ENCODE data around the gene PRR3.

Gene PRR3

DNA sequence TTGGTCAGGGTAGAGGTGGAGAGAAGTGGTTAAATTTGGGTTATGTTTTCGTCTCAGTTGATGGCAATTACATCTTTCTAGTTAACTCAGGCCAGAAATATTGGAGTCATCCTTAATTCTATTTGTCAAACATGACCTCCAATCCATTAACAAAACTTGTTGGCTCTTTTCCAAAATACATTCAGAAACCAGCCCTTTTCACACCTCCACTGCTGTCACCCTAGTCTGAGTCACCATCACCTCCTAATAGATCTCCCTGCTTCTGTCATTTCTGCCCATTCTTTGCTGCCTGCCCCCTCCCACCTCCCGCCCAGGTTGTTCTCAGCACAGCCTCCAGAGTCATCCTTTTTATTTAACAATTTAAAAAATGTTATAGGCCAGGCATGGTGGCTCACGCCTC lies 11.2 kb downstream of the PRR3 start:
- no peak overlapping the region for H3K4me3 ChIP-seq (ENCODE audit: low read depth, low read length)
- TF ChIP-seq, protein P1, sequence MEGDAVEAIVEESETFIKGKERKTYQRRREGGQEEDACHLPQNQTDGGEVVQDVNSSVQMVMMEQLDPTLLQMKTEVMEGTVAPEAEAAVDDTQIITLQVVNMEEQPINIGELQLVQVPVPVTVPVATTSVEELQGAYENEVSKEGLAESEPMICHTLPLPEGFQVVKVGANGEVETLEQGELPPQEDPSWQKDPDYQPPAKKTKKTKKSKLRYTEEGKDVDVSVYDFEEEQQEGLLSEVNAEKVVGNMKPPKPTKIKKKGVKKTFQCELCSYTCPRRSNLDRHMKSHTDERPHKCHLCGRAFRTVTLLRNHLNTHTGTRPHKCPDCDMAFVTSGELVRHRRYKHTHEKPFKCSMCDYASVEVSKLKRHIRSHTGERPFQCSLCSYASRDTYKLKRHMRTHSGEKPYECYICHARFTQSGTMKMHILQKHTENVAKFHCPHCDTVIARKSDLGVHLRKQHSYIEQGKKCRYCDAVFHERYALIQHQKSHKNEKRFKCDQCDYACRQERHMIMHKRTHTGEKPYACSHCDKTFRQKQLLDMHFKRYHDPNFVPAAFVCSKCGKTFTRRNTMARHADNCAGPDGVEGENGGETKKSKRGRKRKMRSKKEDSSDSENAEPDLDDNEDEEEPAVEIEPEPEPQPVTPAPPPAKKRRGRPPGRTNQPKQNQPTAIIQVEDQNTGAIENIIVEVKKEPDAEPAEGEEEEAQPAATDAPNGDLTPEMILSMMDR (IDR thresholded peaks at IDR 0.05; ENCODE audit: borderline replicate concordance, insufficient read depth, low read depth, low read length), result no peak

GRCh38 chr6:30570263-30570662 lies 13.2 kb downstream of the PRR3 start:
- TF ChIP-seq, protein P1 (IDR thresholded peaks at IDR 0.05; ENCODE audit: borderline replicate concordance, insufficient read depth, low read depth, low read length), result no peak
- H3K4me3 ChIP-seq (ENCODE audit: low read depth, low read length), result no peak overlapping the region

GRCh38 chr6:30570740-30571074 lies 13.6 kb downstream of the PRR3 start:
- TF ChIP-seq, protein P1 (IDR thresholded peaks at IDR 0.05; ENCODE audit: borderline replicate concordance, insufficient read depth, low read depth, low read length), result no peak
- H3K4me3 ChIP-seq (ENCODE audit: low read depth, low read length), result peak overlapping the region; percentile 29

DNA sequence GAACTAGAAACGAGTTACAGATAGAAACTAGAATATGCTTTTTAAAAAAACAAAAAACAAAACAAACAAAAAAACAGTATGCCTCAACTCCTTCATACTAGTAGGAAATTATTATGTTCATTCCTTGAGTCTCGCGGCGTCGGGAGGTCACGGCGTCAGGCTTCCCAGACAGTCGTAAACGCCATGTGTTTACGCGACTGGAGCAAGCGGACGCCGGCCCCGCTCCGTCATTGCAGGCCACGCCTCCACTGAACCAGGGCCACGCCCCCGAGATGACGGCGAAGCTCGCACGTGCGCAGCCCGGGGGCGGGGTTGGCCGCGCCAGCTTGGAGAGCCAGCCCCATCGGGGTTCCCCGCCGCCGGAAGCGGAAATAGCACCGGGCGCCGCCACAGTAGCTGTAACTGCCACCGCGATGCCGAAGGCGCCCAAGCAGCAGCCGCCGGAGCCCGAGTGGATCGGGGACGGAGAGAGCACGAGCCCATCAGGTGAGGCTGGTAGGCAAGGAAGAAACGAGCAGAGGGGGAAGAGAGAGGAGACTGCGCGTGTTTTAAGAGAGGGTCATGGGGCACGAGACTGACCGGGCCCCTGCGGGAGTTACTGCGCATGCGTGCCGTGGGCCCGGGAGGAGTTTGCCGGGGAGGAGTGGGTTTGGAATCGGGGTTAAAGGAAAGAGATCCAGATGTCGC lies 14.1 kb downstream of the PRR3 start, which contains the start of gene ABCF1:
ABCF1 (plus strand) TSS at position 368 of the 687 bp plus-strand sequence; CDS start at position 414, 46 bp downstream.
- TF ChIP-seq, protein P1 (IDR thresholded peaks at IDR 0.05; ENCODE audit: borderline replicate concordance, insufficient read depth, low read depth, low read length), result no peak
- H3K4me3 ChIP-seq (ENCODE audit: low read depth, low read length), result peak within 1 kb of the TSS; percentile 73

- TF ChIP-seq, protein P1 (IDR thresholded peaks at IDR 0.05; ENCODE audit: borderline replicate concordance, insufficient read depth, low read depth, low read length), result no peak
- peak overlapping the region; percentile 73 for H3K4me3 ChIP-seq (ENCODE audit: low read depth, low read length)
These were observed 14.6 kb downstream of the PRR3 start for GRCh38 chr6:30571762-30572082.

- peak overlapping the region; percentile 73 for H3K4me3 ChIP-seq (ENCODE audit: low read depth, low read length)
- TF ChIP-seq, protein P1 (IDR thresholded peaks at IDR 0.05; ENCODE audit: borderline replicate concordance, insufficient read depth, low read depth, low read length), result no peak
These were observed 15.1 kb downstream of the PRR3 start for GRCh38 chr6:30572148-30572547.

DNA sequence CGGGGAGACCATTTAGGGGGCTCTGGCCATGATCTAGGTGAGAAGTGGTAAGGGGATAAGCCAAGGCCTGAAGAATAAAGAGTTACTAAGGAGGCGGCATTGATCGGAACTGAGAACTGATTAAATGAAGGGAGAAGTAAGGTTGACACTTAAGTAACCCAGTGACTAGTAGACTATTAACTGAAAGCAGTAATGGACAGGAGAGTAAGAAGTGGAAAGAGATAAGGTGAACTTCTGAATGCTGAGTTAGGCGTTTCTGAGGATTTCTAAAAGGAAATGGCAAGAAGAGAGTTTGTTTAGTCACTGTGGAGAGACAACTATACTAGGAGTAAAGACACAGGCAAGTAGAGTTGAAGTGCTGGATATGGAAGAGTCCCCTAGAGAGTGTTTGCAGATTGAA lies 16.0 kb downstream of the PRR3 start:
- TF ChIP-seq, protein P1 (IDR thresholded peaks at IDR 0.05; ENCODE audit: borderline replicate concordance, insufficient read depth, low read depth, low read length), result no peak
- no peak overlapping the region for H3K4me3 ChIP-seq (ENCODE audit: low read depth, low read length)

Data from GM12875 (cell line).